OCI-LY7 (cell line): Measurements from ENCODE around the gene TUSC1. TPM values are rescaled to one million over a fixed set of nuclear protein-coding genes. Genes with fewer than 3 reads are reported as not detected.

Experiments
- Bru-seq: library from RNA; stranded (reverse); fragments of 400-500 nt; gene quantifications from one replicate; lab custom pipeline; 2021; lab: Mats Ljungman, UMichigan
- BruChase-seq, 2 experiments: library from RNA; stranded (reverse); fragments of 400-500 nt; gene quantifications; one replicate each; lab custom pipeline; 2021; lab: Mats Ljungman, UMichigan
- BruUV-seq: library from RNA; stranded (reverse); fragments of 400-500 nt; replicated peaks from 2 replicates; lab custom pipeline; 2021; lab: Mats Ljungman, UMichigan
- CTCF ChIA-PET: fragments of 300-600 bp; sonication (Branson Sonifier 250); formaldehyde crosslinking; loops from one replicate; lab custom pipeline; 2022; ENCODE audit warnings: antibody characterized with exemption; ENCODE audit not compliant: unreplicated experiment; lab: Charles Lee
- POLR2A ChIA-PET: fragments of 300-600 bp; sonication (Branson Sonifier 250); formaldehyde crosslinking; loops from one replicate; lab custom pipeline; 2022; ENCODE audit warnings: antibody characterized with exemption; lab: Charles Lee
- DNase-seq: peaks from one replicate; pipeline ENCODE4 v3.0.0-alpha.2; 2015; ENCODE audit warnings: low spot score
- H2AFZ ChIP-seq: fragments of 200-600 bp; sonication (generic), shearing (Covaris generic); 2 replicates; pipeline ENCODE4 v1.6.1; 2014; ENCODE audit warnings: mild to moderate bottlenecking, antibody characterized with exemption, low read length, moderate library complexity
- H3K27ac ChIP-seq: fragments of 200-600 bp; sonication (generic); 2 replicates; pipeline ENCODE4 v1.5.1; 2014; ENCODE audit warnings: mixed run types, low read depth, mild to moderate bottlenecking, moderate library complexity, low read length, inconsistent platforms; ENCODE audit not compliant: poor library complexity, severe bottlenecking
- H3K36me3 ChIP-seq: fragments of 200-600 bp; sonication (generic); 2 replicates; pipeline ENCODE4 v1.6.1; 2014; ENCODE audit warnings: mild to moderate bottlenecking, antibody characterized with exemption, low read length, moderate library complexity, mixed read lengths; ENCODE audit not compliant: insufficient read depth
- H3K4me1 ChIP-seq: fragments of 200-600 bp; sonication (generic); 2 replicates; pipeline ENCODE4 v1.5.1; 2014; ENCODE audit warnings: mild to moderate bottlenecking, low read length; ENCODE audit not compliant: insufficient read depth, poor library complexity, severe bottlenecking
- H3K4me2 ChIP-seq: fragments of 200-600 bp; sonication (generic); 2 replicates; pipeline ENCODE4 v1.6.1; 2014; ENCODE audit warnings: mild to moderate bottlenecking, low read length
- H3K4me3 ChIP-seq: fragments of 200-600 bp; sonication (generic); 2 replicates; pipeline ENCODE4 v1.5.1; 2014; ENCODE audit warnings: mild to moderate bottlenecking, low read depth, low read length; ENCODE audit not compliant: poor library complexity, severe bottlenecking
- H3K79me2 ChIP-seq: fragments of 200-600 bp; sonication (generic); 2 replicates; pipeline ENCODE4 v1.6.1; 2016; ENCODE audit warnings: low read depth, mild to moderate bottlenecking, low read length, moderate library complexity, mixed read lengths; ENCODE audit not compliant: insufficient read depth
- H3K9me2 ChIP-seq: fragments of 200-600 bp; sonication (generic); 2 replicates; pipeline ENCODE4 v1.6.1; 2016; ENCODE audit warnings: mild to moderate bottlenecking, low read length, mixed read lengths; ENCODE audit not compliant: insufficient read depth
- H3K9me3 ChIP-seq: fragments of 200-600 bp; sonication (generic); 2 replicates; pipeline ENCODE4 v1.6.1; 2014; ENCODE audit warnings: mild to moderate bottlenecking, mixed run types, low read length, mixed read lengths
- H4K20me1 ChIP-seq: fragments of 200-600 bp; sonication (generic); 2 replicates; pipeline ENCODE4 v1.6.1; 2014; ENCODE audit warnings: mild to moderate bottlenecking, antibody characterized with exemption, low read length, moderate library complexity, mixed read lengths; ENCODE audit not compliant: insufficient read depth
- CTCF ChIP-seq: fragments of 200-600 bp; sonication (generic); conservative IDR thresholded peaks from 2 replicates; pipeline ENCODE4 v1.5.1; 2014; ENCODE audit warnings: mild to moderate bottlenecking, antibody characterized with exemption, low read length, moderate library complexity, mixed read lengths
- EZH2phosphoT487 ChIP-seq: fragments of 200-600 bp; sonication (generic); IDR thresholded peaks from 2 replicates; pipeline ENCODE4 v1.6.1; 2018; ENCODE audit warnings: low read depth, borderline replicate concordance, mild to moderate bottlenecking, mixed run types, antibody characterized with exemption, low read length, moderate library complexity, mixed read lengths
- intact Hi-C: fragments of 100-400 bp; cut with micrococcal nuclease; formaldehyde crosslinking; loops from one replicate; pipeline ENCODE4 v1.10.0; 2022; ENCODE audit not compliant: unreplicated experiment
- long read RNA-seq: library from polyadenylated mRNA; stranded (forward); transcript quantifications from one replicate; pipeline ENCODE4 v2.0.0, GENCODE V29; 2022
- total RNA-seq, 2 experiments: library from RNA; depleted of rRNA in 1 of 2; stranded (reverse); fragments of >200 nt in 1 of 2; shearing (Covaris generic) in 1 of 2; gene quantifications; 2 replicates each; pipeline ENCODE4 v1.2.3, GENCODE V29; 2014 to 2022

The TUSC1 gene
- total RNA-seq (2014; rRNA removed; shearing (Covaris generic)), result not detected in 2 replicates
- total RNA-seq (2022), result not detected in 2 replicates
- Bru-seq, nascent RNA, result not detected
- BruChase-seq, experiment 1, labeled RNA remaining after a 6-hour chase, result not detected
- BruChase-seq, experiment 2, labeled RNA remaining after a 2-hour chase, result not detected
- long read RNA-seq, result 0 reads

- CTCF ChIA-PET, result no interaction called here
- no peak within 1 kb of the TSS for H2AFZ ChIP-seq
- H3K9me2 ChIP-seq, result no peaks in the 10 kb centered on the region
Observed at GRCh38 chr9:25678147-25678666, at the start of gene TUSC1. TSS of gene TUSC1 (minus strand) at chr9:25678444. CDS start at chr9:25678312, 132 bp downstream.

GRCh38 chr9:25726871-25727410 is 48.7 kb upstream of the TUSC1 start:
- H3K9me2 ChIP-seq, result no peaks in the 10 kb centered on the region
- no peaks in the 10 kb centered on the region for H3K79me2 ChIP-seq
- DNase-seq, result no peak
- no TSS peak for BruUV-seq
- no peaks in the 10 kb centered on the region for H3K9me3 ChIP-seq
- no peak for TF ChIP-seq EZH2phosphoT487
- TF ChIP-seq CTCF, result no peak
- no peak overlapping the region for H3K4me3 ChIP-seq
- intact Hi-C loops, result no loop called here
- H4K20me1 ChIP-seq, result no peaks in the 10 kb centered on the region
- ChIA-PET CTCF (interaction anchor here (1.0 kb wide), 1 partner anchor 15 kb away, joined by 3 read pairs; no protein-coding TSS in a partner anchor), POLR2A (interaction anchor here (1.1 to 1.4 kb wide), 2 partner anchors 8 to 11 kb away, joined by 3 to 5 read pairs; no protein-coding TSS in a partner anchor)
- H3K36me3 ChIP-seq, result no peaks in the 10 kb centered on the region
- H3K4me1 ChIP-seq, result no peaks in the 10 kb centered on the region
- H3K27ac ChIP-seq, result no peak overlapping the region
- no peak overlapping the region for H3K4me2 ChIP-seq
- no peak overlapping the region for H2AFZ ChIP-seq

More at GRCh38 chr9:25678147-25678666, at the start of gene TUSC1:
- no peaks in the 10 kb centered on the region for H3K4me1 ChIP-seq
- DNase-seq, result no peak
- intact Hi-C loops, result no loop called here
- POLR2A ChIA-PET, result no interaction called here
- H3K9me3 ChIP-seq, result no peaks in the 10 kb centered on the region
- no peaks in the 10 kb centered on the region for H4K20me1 ChIP-seq
- no peaks in the 10 kb centered on the region for H3K79me2 ChIP-seq
- TF ChIP-seq CTCF, result no peak
- no peak for TF ChIP-seq EZH2phosphoT487
- no peaks in the 10 kb centered on the region for H3K36me3 ChIP-seq
- no peak within 1 kb of the TSS for H3K4me3 ChIP-seq
- no peak within 1 kb of the TSS for H3K4me2 ChIP-seq
- no peak within 1 kb of the TSS for H3K27ac ChIP-seq
- BruUV-seq, result no TSS peak

- CTCF ChIA-PET, result no interaction called here
- Histone ChIP-seq H3K9me2 (no peaks in the 10 kb centered on the region), H3K4me1 (no peaks in the 10 kb centered on the region), H3K36me3 (no peaks in the 10 kb centered on the region), H3K9me3 (no peaks in the 10 kb centered on the region), H3K27ac (no peak overlapping the region), H3K4me3 (no peak overlapping the region), H4K20me1 (no peaks in the 10 kb centered on the region), H3K4me2 (no peak overlapping the region), H3K79me2 (no peaks in the 10 kb centered on the region), H2AFZ (no peak overlapping the region)
- TF ChIP-seq EZH2phosphoT487 (no peak), CTCF (no peak)
- intact Hi-C loops, result no loop called here
- DNase-seq, result no peak
- POLR2A ChIA-PET, result interaction anchor here (0.9 kb wide), 1 partner anchor 11 kb away, joined by 3 read pairs; no protein-coding TSS in a partner anchor
- no TSS peak for BruUV-seq
Observed at GRCh38 chr9:25724424-25724823, 46.2 kb upstream of the TUSC1 start.
